ENCODE measurements around the gene CACHD1.
A peak's percentile ranks its signal among the peaks of the same experiment; 100 is the strongest.

CACHD1 gene

GRCh38 chr1:64550510-64550909 lies 80.6 kb downstream of the CACHD1 start:
- DNase-seq: no peak

- DNase-seq: no peak
Measured at GRCh38 chr1:64550946-64551605, 81.1 kb downstream of the CACHD1 start.

GRCh38 chr1:64553285-64553684 lies 83.4 kb downstream of the CACHD1 start:
- no peak for DNase-seq

- no peak for DNase-seq
Measured at GRCh38 chr1:64555947-64556346, 86.0 kb downstream of the CACHD1 start.

- no peak for DNase-seq
Measured at GRCh38 chr1:64561993-64562392, 92.1 kb downstream of the CACHD1 start.

- no peak for DNase-seq
Measured at GRCh38 chr1:64563958-64564565, 94.1 kb downstream of the CACHD1 start.

GRCh38 chr1:64564891-64565290 lies 95.0 kb downstream of the CACHD1 start:
- no peak for DNase-seq

GRCh38 chr1:64567426-64568170 lies 97.7 kb downstream of the CACHD1 start:
- DNase-seq: no peak

GRCh38 chr1:64568171-64568450 lies 98.2 kb downstream of the CACHD1 start:
- peak; percentile 35 for DNase-seq

- no peak for DNase-seq
Measured at GRCh38 chr1:64569411-64569810, 99.5 kb downstream of the CACHD1 start.

GRCh38 chr1:64570267-64570855 lies 100.4 kb downstream of the CACHD1 start:
- DNase-seq: no peak

- no peak for DNase-seq
Measured at GRCh38 chr1:64572222-64572900, 102.4 kb downstream of the CACHD1 start.

GRCh38 chr1:64574301-64574700 lies 104.4 kb downstream of the CACHD1 start:
- DNase-seq: no peak

GRCh38 chr1:64575881-64576676 lies 106.2 kb downstream of the CACHD1 start:
- DNase-seq: no peak

- no peak for DNase-seq
Measured at GRCh38 chr1:64578270-64578973, 108.5 kb downstream of the CACHD1 start.

- DNase-seq: no peak
Measured at GRCh38 chr1:64579767-64580166, 109.8 kb downstream of the CACHD1 start.

- no peak for DNase-seq
Measured at GRCh38 chr1:64581135-64581842, 111.4 kb downstream of the CACHD1 start.

- no peak for DNase-seq
Measured at GRCh38 chr1:64581843-64582185, 111.9 kb downstream of the CACHD1 start.

GRCh38 chr1:64584479-64584878 lies 114.5 kb downstream of the CACHD1 start:
- no peak for DNase-seq

GRCh38 chr1:64588876-64589275 lies 118.9 kb downstream of the CACHD1 start:
- no peak for DNase-seq

GRCh38 chr1:64590316-64590715 lies 120.4 kb downstream of the CACHD1 start:
- no peak for DNase-seq
